ENCODE data around the gene COL16A1.

COL16A1 gene

DNA sequence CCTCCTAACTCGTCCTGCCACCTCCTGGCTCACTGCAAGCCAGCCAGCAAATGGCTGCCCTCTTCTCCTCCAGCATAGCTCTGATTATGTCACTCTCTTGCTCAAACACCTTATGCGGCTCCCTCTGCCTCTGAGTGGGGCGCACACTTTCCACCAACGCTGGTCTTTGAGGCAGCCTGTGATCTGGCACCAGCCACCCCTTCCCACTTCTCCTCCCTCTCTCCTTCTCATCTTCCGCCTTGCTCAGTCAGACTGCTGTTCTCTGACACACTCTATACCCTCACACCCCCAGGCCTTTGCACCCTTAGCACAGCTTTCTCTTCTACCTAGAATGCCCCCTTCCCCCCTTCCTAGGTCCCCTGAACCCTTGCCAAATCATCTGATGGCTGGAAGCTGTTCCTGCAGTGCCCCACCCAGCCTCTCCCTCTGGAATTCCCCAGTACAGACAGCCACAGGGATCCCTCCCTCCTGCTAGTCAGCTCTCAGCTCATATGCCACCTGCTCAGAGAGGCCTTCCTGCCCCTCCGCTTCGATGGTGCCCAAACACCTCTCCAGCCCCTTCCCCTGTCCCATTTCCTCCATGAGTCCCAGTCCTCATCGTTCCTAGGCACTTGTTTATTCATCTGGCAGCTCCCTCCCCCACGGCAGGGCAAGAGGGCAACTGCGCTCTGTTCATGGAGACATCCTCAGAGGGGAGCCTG is 37.4 kb downstream of the COL16A1 start:
- Mint-ChIP-seq H3K9me3 (no peaks in the 10 kb centered on the region), H3K27ac (peak overlapping the region; percentile 3), H3K4me1 (peaks cover 11% of the 10 kb centered on the region), H3K4me3 (no peak overlapping the region), H3K27me3 (peaks cover 19% of the 10 kb centered on the region), H3K36me3 (peaks cover 3% of the 10 kb centered on the region)
- ATAC-seq (ENCODE audit: low read depth) (no peak), DNase-seq (ENCODE audit: low spot score in 2 of 2) (no peak)

DNA sequence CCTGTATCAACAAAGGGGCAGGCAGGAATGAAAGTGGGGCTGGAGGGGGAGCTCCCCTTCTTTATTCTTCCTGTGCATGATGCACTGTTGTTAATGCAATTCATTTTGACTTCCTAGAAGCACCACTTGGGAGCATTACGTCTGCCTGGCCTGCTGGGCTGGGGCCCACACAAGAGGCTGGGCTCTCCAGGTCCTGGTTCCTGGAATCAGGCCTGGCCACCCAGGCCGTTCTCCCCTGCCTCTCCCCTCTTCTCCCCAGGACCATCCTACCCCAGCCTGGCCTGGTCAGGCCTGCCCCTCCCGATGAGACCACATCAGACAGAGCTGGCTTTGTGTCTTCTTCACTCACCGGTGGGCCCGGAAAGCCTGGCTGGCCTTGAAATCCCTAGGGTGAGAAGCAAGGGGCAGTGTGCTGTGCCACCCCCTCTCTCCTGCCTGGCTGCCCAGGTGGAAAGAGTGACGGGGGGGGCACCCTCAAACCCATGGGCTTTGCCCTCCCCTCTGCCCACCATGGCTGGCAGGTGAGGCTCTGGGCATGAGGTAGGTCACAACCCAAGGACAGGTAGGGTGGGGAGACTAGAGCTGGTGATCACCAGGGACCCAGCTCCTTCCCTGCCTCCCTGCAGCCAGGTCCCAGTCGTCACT is 38.5 kb downstream of the COL16A1 start:
- H3K27me3 Mint-ChIP-seq, result peaks cover 15% of the 10 kb centered on the region
- DNase-seq (ENCODE audit: low spot score in 2 of 2) (no peak), ATAC-seq (ENCODE audit: low read depth) (no peak)
- H3K36me3 Mint-ChIP-seq, result peaks cover 3% of the 10 kb centered on the region
- no peak overlapping the region for H3K4me3 Mint-ChIP-seq
- H3K9me3 Mint-ChIP-seq, result no peaks in the 10 kb centered on the region
- H3K4me1 Mint-ChIP-seq, result peaks cover 11% of the 10 kb centered on the region
- no peak overlapping the region for H3K27ac Mint-ChIP-seq

GRCh38 chr1:31664528-31664927 is 39.3 kb downstream of the COL16A1 start:
- Mint-ChIP-seq H3K4me1 (peaks cover 5% of the 10 kb centered on the region), H3K27ac (no peak overlapping the region), H3K9me3 (no peaks in the 10 kb centered on the region), H3K36me3 (no peaks in the 10 kb centered on the region), H3K4me3 (no peak overlapping the region), H3K27me3 (peaks cover 10% of the 10 kb centered on the region)
- DNase-seq (ENCODE audit: low spot score in 2 of 2) (no peak), ATAC-seq (ENCODE audit: low read depth) (no peak)

GRCh38 chr1:31663622-31664452 is 40.0 kb downstream of the COL16A1 start:
- ATAC-seq (ENCODE audit: low read depth) (peak; percentile 50), DNase-seq (ENCODE audit: low spot score in 2 of 2) (peak; percentile 66 to 80)
- Mint-ChIP-seq H3K9me3 (no peaks in the 10 kb centered on the region), H3K4me1 (peaks cover 4% of the 10 kb centered on the region), H3K36me3 (no peaks in the 10 kb centered on the region), H3K4me3 (no peak overlapping the region), H3K27me3 (peaks cover 5% of the 10 kb centered on the region), H3K27ac (no peak overlapping the region)

GRCh38 chr1:31662463-31662862 is 41.4 kb downstream of the COL16A1 start:
- ATAC-seq (ENCODE audit: low read depth) (no peak), DNase-seq (ENCODE audit: low spot score in 2 of 2) (no peak)
- Mint-ChIP-seq H3K27ac (no peak overlapping the region), H3K27me3 (peaks cover 11% of the 10 kb centered on the region), H3K4me1 (peaks cover 4% of the 10 kb centered on the region), H3K4me3 (no peak overlapping the region), H3K36me3 (no peaks in the 10 kb centered on the region), H3K9me3 (no peaks in the 10 kb centered on the region)

GRCh38 chr1:31661856-31662255 is 42.0 kb downstream of the COL16A1 start:
- no peak for DNase-seq (ENCODE audit: low spot score in 2 of 2)
- H3K27ac Mint-ChIP-seq, result no peak overlapping the region
- ATAC-seq (ENCODE audit: low read depth), result no peak
- no peaks in the 10 kb centered on the region for H3K9me3 Mint-ChIP-seq
- no peak overlapping the region for H3K4me3 Mint-ChIP-seq
- no peaks in the 10 kb centered on the region for H3K36me3 Mint-ChIP-seq
- peaks cover 4% of the 10 kb centered on the region for H3K4me1 Mint-ChIP-seq
- peaks cover 11% of the 10 kb centered on the region for H3K27me3 Mint-ChIP-seq

- Mint-ChIP-seq H3K4me3 (no peak overlapping the region), H3K27me3 (peaks cover 11% of the 10 kb centered on the region), H3K4me1 (peaks cover 4% of the 10 kb centered on the region), H3K36me3 (no peaks in the 10 kb centered on the region), H3K9me3 (no peaks in the 10 kb centered on the region), H3K27ac (no peak overlapping the region)
- no peak for DNase-seq (ENCODE audit: low spot score in 2 of 2)
- ATAC-seq (ENCODE audit: low read depth), result no peak
Measured at GRCh38 chr1:31660871-31661455, 42.9 kb downstream of the COL16A1 start.

DNA sequence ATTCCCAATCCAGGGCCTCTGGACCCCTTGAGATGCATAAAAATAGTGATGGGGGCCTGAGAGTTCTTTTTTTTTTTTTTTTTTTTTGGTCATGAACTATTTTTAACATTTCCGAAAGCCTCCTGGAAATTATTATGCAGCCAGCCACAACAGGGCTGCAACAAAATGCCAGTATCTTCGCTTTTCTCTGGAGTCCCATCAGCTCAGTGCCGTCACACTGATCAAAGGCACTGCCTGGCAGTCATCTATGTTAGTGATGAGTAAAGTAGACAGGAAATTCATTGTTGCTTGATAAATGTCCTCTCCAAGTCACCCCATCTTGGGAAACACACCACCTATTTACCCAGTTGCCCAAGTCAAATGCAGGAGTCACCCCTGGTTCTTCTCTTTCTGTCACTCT is 43.9 kb downstream of the COL16A1 start:
- Mint-ChIP-seq H3K27ac (no peak overlapping the region), H3K27me3 (peaks cover 14% of the 10 kb centered on the region), H3K36me3 (no peaks in the 10 kb centered on the region), H3K4me1 (peaks cover 4% of the 10 kb centered on the region), H3K4me3 (no peak overlapping the region), H3K9me3 (no peaks in the 10 kb centered on the region)
- DNase-seq (ENCODE audit: low spot score in 2 of 2) (no peak), ATAC-seq (ENCODE audit: low read depth) (no peak)

DNA sequence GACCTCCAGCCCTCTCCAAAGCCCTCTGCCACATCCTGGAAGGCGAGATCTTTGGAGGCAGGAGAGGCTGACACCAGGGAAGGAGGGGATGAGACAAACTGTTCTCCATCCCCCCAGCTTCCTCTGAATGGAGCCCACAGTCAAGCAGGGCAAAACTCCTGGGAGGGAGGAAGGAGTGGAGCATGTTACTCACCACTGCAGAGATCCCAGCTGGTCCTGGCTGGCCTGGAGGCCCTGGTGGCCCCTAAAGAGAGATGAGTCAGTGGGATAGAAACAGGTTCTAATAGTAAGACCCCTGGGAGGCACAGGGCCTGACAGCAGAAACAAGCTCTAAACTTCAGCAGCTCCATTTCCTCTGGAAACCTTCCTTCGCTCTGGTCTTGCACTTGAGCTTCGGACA is 45.1 kb downstream of the COL16A1 start:
- H3K36me3 Mint-ChIP-seq, result no peaks in the 10 kb centered on the region
- no peaks in the 10 kb centered on the region for H3K9me3 Mint-ChIP-seq
- ATAC-seq (ENCODE audit: low read depth) (no peak), DNase-seq (ENCODE audit: low spot score in 2 of 2) (no peak)
- peaks cover 14% of the 10 kb centered on the region for H3K27me3 Mint-ChIP-seq
- peaks cover 2% of the 10 kb centered on the region for H3K4me1 Mint-ChIP-seq
- H3K4me3 Mint-ChIP-seq, result no peak overlapping the region
- H3K27ac Mint-ChIP-seq, result no peak overlapping the region

GRCh38 chr1:31657972-31658510 is 45.8 kb downstream of the COL16A1 start:
- no peak for ATAC-seq (ENCODE audit: low read depth)
- no peak overlapping the region for H3K27ac Mint-ChIP-seq

GRCh38 chr1:31657020-31657804 is 46.6 kb downstream of the COL16A1 start:
- H3K4me3 Mint-ChIP-seq, result no peak overlapping the region

More at GRCh38 chr1:31657972-31658510, 45.8 kb downstream of the COL16A1 start:
- peaks cover 12% of the 10 kb centered on the region for H3K27me3 Mint-ChIP-seq
- no peaks in the 10 kb centered on the region for H3K9me3 Mint-ChIP-seq
- no peaks in the 10 kb centered on the region for H3K36me3 Mint-ChIP-seq
- DNase-seq (ENCODE audit: low spot score in 2 of 2), result no peak
- H3K4me1 Mint-ChIP-seq, result no peaks in the 10 kb centered on the region
- H3K4me3 Mint-ChIP-seq, result no peak overlapping the region

GRCh38 chr1:31655756-31656155 is 48.1 kb downstream of the COL16A1 start:
- H3K27ac Mint-ChIP-seq, result no peak overlapping the region
- ATAC-seq (ENCODE audit: low read depth), result no peak
- no peaks in the 10 kb centered on the region for H3K4me1 Mint-ChIP-seq
- peaks cover 10% of the 10 kb centered on the region for H3K27me3 Mint-ChIP-seq
- DNase-seq (ENCODE audit: low spot score in 2 of 2), result no peak
- no peaks in the 10 kb centered on the region for H3K9me3 Mint-ChIP-seq
- H3K4me3 Mint-ChIP-seq, result no peak overlapping the region
- H3K36me3 Mint-ChIP-seq, result no peaks in the 10 kb centered on the region

More at GRCh38 chr1:31657020-31657804, 46.6 kb downstream of the COL16A1 start:
- Mint-ChIP-seq H3K36me3 (no peaks in the 10 kb centered on the region), H3K9me3 (no peaks in the 10 kb centered on the region), H3K4me1 (no peaks in the 10 kb centered on the region), H3K27me3 (peaks cover 10% of the 10 kb centered on the region), H3K27ac (no peak overlapping the region)
- ATAC-seq (ENCODE audit: low read depth), result no peak
- DNase-seq (ENCODE audit: low spot score in 2 of 2), result no peak

- no peak overlapping the region for H3K27ac Mint-ChIP-seq
- peaks cover 10% of the 10 kb centered on the region for H3K27me3 Mint-ChIP-seq
- H3K36me3 Mint-ChIP-seq, result no peaks in the 10 kb centered on the region
- DNase-seq (ENCODE audit: low spot score in 2 of 2) (no peak), ATAC-seq (ENCODE audit: low read depth) (no peak)
- H3K4me1 Mint-ChIP-seq, result no peaks in the 10 kb centered on the region
- H3K4me3 Mint-ChIP-seq, result no peak overlapping the region
- no peaks in the 10 kb centered on the region for H3K9me3 Mint-ChIP-seq
Measured at GRCh38 chr1:31655104-31655503, 48.7 kb downstream of the COL16A1 start.
